Activated CD4-positive, alpha-beta T cell treated with anti-CD3 and anti-CD28 coated beads, Interleukin-2, amount 50 U/mL, for 4 hours (primary cell): ENCODE measurements around the gene BABAM1.

Source experiments
- DNase-seq, 2 experiments: peaks; one replicate each; pipeline ENCODE4 v3.0.0-alpha.2; 2020

BABAM1 gene

DNA sequence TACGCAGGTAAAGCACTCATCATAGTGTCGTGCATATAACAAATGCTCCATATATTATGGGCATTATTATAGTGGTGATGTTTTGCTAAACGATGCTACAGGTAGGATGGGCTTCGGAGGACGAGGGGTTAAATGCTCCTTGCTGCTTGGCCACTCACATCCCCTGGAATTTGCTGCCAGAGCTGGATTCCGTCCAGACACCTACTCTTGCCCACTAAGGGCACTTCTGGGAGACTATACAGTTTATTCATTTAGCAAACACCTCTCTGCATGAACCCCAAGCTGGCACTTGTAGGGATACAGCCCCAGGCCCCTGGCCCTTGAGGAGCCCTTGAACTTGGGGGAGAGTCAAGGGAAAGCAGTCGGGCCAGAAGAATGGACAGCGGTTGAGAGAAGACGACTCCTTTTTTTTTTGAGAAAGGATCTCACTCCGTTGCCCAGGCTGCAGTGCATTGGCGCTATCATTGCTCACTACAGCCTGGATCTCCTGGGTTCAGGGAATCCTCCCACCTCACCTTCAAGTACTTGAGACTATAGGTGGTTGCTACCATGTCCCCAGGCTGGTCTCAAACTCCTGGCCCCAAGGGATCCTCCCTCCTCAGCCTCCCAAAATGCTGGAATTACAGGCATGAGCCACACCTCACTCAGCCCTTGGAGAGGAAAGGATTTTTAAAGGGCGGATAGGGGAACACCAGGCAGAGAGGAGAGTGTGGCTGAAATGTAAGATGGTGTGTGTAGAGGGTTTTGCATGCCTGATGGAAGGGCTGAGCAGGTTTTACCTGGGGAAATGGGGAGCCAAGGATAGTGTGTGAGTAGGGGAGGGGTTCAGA lies 37.4 kb downstream of the BABAM1 start:
- no peak for DNase-seq

DNA sequence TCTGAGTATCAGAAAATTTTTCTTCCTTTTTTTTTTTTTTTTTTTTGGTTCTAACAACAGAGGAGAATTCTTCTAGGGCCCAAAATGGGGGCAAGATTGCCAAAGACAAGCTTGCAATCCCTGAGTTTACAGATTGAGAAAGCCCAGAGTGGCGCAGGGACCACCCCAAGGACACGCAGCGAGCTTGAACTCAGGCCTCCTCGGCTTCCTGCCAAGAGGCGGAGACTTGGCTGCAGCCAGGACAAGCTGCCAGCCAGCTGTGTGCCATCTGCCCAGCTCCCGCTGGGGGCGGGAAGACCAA lies 37.9 kb downstream of the BABAM1 start:
- DNase-seq, result no peak

DNA sequence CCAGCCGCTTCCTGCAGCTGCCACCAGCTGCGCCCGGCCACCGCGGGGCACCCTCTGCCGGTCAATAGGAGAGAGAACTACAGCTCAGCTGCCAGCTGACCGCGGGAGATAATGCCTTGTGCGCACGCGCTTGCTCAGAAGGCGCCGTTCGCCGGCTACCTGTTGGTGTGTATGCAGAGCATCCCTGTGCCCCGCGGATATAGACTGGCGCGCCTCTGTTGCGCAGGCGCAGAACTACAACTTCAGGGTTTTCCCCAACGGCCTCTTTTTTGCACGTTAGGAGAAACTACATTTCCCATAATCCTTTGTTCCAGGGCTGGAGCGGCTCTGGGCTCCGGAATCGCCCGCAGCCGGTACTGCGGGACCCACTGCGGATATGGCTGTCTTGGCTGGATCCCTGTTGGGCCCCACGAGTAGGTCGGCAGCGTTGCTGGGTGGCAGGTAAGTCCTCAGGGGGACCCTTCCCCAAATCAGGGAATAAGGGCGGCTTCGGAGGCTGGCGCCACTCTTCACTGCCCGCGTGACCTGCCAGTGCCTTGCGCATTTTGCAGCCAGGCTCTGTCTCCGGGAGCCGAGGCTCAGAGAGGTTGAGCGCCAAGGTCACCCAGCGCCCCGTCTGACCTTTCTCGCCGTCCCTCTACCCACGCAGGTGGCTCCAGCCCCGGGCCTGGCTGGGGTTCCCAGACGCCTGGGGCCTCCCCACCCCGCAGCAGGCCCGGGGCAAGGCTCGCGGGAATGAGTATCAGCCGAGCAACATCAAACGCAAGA lies 38.5 kb downstream of the BABAM1 start, which contains the start of gene MRPL34:
Gene MRPL34 (plus strand): TSS at position 356 of the 768 bp plus-strand sequence. CDS start 21 bp downstream, at position 377.
- DNase-seq, result peak; percentile 88 to 90

DNA sequence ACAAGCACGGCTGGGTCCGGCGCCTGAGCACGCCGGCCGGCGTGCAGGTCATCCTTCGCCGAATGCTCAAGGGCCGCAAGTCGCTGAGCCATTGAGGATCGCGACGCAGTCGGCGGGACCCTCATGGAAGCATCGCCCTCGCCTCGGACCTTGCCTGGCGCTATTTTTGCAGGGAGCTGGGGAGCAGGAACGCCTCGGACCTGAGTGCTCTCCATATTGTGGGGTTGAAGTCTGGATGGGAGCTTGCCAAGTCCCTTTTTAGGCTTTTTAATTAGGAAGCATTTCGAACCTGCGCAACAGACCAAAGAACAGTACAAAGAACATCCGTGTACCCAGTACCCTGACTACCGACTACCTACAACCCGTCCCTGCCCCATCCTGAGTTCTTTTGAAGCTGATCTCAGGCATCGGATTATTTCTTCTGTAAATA lies 39.1 kb downstream of the BABAM1 start:
- no peak for DNase-seq

DNA sequence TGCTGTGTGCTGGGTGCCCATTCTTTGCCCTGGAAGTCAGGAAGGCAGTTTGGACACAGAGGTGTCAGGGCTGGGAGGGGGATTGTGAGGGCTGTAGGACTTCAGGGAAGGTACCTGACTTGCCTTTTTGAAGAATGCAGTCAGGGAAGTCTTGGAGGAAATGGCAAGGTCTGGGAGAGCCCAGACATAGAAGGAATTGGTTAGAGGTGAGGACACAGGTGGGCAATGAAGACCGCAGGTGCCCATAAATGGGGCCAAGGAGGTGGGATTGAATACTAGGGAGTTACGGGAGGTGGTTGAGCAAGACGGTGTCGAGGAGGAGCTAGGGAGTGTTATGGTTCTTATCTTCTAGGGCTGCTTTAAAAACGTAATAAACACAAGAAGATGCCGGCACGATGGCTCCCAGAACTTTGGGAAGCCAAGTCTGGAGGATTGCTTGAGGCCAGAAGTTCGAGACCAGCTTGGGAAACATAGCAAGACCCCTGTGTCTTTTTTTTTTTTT lies 40.7 kb downstream of the BABAM1 start:
- no peak for DNase-seq

DNA sequence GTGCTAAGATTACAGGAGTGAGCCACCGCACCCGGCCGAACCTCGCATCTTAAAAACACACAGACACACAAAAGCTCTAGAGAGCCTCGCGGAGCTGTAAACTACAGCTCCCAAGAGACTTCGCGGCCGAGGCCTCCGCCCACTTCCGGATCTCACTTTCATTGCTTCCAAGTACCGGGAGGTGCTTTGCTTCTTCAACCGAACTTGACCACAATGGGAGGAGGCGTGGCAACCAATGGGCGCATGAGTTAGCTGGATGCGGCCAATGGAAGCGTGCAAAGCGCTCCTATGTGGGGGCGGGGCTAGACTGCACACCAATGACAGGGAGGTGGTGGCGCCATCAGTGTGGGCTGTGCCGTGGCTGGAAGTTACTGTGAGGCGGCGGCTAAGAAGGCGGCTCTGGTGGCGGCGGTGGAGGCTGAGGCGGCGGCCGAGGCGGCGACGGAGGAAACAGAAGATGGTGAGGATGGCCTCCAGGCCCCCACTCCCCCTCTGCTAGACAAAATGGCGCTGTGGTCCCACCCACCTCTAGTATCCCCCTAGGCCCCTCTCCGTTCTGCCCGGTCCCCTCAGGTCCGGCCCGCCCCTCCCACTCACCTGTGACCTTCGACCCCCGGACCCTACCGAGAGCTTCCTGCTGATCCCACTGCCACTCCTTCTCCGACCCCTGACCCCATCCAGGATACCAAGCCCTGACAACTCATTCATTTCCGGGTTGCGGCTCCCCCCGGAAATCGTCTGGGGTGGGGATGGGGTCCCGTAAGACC lies 42.1 kb downstream of the BABAM1 start, which contains the start of gene DDA1:
Gene DDA1 (plus strand): TSS at position 366 of the 767 bp plus-strand sequence. CDS start 92 bp downstream, at position 458.
- peak; percentile 99 for DNase-seq

DNA sequence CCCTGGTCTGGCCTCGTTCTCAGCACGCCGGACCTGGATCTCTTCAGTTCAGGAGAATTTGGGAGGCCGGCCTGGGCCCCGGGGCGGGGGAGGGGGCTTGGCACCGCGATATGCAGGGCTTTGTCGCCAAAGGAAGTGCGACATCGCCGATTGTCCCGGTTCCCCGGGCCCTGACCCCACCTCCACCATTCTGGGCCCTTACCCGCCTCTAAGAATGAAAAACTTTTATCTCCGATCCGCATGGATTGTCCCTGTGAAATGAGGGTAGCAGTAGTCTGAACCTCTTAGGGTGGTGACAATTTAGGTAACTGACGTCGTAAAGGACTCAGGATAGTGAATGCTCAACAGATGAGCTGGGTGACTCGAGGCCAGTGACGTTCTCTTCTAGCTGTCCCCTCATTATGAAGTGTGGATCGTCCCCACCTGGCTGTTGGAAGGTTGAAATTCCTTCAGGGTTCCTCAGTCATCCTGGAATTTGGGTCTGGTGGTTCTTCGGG lies 42.8 kb downstream of the BABAM1 start:
- no peak for DNase-seq

DNA sequence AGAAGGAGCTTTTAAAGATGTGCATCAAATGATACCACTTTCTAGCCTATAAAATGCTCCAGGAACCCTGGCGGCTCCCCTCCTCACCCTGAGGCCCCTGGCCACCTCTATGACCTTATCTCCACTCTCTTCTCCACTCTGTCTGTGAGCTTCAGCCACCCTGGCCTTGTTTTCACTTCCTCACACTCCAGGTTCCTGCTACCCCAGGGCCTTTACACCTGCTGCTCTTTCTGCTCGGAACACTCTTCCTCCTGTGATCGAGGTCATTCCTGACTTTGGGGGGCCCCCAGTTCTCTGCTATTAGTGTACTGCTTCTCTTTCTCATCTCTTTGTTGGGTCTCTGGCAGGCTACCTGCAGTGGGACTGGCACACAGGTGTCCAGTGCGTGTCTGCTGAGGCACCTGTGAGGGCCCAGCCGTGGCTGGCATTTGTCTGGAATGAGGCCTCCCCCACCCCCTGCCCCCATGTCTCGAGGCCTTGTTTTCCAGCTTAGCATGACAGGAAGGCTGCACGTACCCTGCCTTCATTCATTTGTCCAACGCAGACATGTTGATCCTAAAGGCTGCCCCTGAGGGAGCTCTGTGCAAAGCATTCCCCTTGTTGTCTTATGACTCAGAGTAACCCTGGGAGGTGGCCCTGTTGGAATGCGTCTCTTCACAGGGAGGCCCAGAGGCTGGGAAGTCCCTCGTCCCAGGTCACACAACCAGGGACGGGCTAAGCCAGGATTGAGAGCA lies 44.4 kb downstream of the BABAM1 start:
- no peak for DNase-seq

DNA sequence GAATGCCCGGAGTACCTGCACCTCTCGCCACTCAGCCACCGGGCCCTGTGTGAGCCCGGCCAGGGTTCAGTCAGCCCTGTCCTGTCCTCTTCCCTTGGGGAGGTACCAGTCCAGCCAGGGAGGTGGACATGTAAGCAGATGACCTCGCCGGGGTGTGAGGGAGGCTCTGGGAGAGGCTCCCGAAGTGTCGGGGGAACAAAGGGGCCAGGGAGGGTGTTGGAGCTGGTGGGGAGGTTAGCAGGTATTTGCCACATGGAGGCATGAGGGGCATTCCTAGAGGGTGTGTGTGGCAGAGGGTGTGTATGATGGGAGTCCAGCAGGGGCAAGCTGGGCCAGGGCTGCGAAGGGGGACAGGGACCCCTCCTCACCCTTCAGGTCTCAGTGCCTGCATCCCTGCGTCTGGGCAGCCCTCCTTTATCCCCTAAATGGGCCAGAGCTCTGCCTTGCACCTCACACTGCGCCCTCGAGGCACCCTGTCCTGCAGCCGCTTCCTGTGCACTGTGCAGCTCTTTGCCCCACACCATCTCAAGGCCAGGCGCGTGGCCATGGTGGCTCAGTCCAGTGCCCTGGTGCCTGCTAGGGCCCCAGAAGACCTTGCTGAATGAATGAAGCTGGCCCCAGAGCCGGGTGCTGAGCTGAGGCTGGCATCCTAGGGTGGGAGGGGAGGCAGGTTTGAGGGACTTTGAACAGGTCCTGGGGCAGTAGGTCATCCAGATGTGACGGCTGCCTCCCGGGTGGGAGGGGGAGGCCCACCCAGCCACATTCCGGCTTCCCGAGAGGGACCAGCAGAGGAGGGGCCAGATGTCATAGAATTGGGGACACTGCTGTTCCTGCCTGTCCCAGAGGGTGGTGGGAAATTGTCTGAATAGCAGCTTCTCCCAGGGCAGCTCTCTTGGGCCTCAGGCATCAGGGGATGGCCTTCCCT lies 45.2 kb downstream of the BABAM1 start:
- DNase-seq, result no peak

DNA sequence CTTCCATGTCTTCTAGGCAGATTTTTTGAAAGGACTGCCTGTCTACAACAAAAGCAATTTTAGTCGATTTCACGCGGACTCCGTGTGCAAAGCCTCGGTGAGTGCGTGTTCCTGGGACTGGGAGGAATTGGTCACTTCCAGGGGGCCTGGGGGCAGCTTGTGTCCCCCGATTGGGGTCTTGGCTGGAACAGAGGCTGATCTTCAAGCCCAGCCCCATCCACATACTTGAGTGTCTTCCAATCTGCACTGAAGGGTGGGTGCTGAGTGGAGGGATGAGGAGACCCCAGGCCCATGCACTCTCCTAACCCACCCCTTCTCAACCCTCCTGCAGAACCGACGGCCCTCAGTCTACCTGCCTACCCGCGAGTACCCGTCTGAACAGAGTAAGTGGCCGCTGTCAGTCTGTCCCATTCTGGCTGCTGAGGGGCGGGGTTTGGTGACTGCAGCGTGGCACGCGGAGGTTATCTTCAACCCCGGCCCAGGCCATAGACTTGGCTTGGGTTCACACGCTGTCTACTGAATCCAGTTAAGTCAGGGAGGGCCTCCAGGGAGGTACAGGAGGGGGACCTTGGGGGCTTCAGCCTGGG lies 46.9 kb downstream of the BABAM1 start:
- DNase-seq, result no peak

DNA sequence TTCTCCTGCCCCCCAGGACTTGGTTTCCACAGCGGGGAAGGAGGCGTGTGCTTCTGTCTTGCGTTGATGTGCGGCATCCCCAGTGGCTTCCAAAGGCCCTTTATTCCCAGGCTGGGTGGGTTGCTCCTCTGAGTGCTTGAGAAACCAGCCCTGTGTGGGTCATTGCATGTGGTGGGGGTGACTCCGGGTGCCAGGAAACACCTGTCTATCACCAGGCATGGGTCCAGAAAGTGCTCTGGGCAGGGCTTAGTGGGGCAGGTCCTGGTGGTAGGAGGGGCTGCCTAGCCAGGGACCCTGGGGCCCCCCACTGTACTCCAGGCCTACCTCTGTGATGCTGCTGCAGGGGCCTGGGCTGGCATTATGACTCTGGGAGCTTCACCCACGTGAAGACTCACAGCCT lies 51.7 kb downstream of the BABAM1 start:
- DNase-seq, result no peak

DNA sequence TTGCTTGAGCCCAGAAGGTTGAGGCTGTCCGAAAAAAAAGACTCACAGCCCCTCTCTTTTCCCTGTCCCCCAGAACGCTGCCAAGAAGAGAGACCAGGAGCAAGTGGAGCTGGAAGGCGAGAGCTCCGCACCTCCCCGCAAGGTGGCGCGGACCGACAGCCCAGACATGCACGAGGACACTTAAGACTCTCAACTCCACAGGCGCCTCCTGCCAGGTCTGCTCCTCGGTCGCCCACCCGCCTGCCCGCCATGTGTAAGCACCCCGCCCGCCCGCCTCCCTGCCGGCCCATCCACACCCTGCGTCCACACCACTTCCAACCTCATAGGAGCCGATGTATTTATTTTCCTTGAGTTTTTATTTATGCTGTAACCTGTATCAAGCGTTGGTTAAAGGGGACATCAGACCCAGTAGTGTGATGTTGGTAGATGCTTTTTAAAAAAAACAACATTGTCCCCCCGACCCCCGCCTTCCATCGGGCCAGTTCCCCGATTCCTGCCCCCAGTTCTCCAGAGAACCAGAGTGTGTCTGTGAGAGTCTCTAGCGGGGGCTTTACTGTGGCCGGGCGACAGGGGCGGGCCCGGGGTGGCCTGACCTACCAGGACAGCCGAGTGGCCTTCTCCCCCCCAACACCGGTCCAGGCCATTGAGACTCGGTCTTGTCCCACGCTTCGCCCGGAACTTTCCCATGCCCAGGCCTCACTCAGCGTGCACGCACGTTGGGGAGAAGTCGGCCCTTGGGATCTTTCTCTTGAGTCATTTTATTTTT lies 52.4 kb downstream of the BABAM1 start:
- no peak for DNase-seq

DNA sequence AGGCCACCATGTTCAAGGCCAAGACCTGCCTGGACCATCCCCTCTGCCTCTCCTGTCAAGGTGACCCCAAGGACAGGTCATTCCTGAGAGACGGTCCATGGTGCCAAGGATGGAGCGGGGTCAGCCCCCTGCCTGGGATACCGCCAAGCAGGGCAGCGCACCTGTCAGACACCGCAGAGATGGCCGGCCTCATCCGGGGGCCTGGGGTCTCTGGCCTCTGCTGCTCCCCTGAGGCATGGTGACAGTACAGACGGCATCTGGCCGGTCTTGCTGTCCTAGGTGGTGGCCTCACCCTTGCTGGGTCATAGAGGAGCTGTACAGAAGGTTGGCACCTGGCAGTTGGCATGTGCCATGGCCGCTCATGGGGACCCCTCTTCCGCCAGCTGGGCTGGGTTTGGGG lies 53.2 kb downstream of the BABAM1 start:
- no peak for DNase-seq

DNA sequence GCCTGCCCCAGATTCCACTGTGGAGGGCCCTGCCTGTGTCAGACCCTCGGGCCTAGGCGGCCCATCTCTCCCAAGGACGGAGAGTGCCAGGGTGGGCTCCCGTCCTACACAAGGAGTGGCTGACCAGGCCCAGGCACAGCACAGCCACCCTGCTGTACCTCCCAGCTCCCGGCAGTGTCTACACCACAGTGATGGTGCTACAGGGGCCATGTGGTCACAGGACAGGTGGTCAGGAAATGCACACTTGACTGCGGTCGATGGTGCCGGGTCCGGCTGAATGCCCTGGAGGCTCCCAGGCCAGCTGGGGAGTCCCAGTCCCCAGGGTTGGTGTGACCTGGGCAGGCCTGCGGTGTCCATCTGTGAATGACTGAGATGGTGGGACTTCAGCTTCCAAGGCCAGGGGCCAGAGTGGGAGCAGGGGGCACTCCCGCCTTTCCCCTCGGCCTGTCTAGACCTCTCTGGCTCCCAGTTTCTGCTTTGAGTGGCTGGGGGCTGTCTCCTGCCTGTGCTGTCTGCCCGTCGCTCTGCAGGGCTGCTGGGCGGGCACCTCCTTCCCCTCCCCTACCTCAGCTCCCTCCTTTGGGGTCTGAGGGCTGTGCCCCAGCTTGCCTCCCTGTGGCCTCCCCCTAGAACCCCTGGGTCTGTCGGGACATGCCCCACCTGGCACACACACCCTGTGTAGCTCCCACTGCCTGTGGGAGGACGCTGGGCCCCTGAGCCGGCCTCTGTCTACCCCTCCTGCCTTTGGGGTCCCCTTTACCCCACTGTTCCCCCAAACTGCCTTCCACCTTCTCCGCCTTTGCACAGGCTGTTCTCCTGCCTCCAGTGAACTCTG lies 54.6 kb downstream of the BABAM1 start:
- DNase-seq, result no peak

DNA sequence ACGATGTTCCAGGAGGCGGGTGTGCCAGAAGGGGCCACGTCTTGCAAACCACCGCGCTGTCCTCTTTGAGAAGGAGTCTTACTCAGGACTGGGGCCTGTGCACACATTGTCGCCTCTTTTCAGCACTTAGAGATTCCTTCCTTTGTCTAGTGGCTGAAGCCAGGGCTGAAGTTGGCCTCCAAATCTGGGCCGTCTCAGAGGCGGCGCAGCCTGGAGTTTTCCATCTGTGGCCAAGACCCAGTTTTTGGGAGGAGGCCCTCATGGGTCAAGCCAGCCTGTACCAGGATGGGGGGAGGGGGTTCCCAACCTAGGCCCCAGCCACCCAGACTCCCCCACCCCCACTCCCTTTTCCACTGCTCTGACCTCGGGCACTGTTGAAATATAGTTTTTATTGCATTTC lies 55.6 kb downstream of the BABAM1 start:
- no peak for DNase-seq

DNA sequence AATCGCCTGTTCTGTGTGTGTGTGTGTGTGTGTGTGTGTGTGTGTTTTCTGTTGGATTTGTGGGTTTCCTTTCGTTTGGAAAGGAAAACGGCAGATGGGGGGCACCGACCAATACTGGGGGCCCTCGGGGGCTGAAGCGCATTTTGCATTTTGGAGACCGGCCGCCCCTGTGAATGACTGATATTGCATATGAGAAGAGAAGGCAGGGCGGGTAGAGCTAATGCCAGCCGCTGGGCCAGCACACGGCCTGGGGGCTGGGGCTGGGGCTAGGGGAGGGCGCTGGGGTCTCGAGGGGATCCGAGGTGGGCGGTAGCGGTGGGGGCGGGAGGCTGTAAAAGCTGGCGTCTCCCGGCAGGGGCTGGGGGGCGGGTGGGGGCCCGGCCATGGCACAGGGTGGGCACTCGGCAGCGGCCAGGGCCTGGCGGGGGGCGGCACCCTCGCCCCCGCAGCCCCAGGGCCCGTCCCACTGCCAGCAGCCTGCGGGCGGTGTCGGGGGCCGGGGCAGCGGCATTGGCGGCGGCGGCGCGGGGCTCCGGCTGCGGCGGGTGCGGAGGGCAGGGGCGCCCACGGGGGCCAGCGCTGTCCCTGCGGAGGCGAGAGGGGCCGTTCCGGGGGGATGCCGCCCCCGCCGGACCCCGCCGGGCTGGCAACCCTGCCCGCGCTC lies 56.2 kb downstream of the BABAM1 start:
- no peak for DNase-seq

DNA sequence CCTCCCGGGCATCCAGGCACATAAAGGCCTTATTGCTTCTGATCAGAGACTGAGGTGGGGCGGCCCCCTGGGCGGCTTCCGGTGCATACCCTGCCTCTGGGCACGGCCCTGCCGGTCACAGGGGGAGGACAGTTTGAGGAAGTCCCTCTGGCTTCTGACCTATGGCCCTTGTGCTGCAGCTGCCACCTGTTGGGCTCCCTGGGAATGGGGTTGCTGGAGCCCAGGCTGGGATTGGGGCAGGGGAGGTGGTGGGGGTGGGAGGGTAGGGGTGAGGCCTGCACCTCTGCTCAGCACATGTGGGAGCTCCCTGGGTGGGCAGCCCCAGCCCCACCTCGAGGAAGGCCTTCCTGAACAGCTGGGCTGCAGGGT lies 56.7 kb downstream of the BABAM1 start:
- no peak for DNase-seq

DNA sequence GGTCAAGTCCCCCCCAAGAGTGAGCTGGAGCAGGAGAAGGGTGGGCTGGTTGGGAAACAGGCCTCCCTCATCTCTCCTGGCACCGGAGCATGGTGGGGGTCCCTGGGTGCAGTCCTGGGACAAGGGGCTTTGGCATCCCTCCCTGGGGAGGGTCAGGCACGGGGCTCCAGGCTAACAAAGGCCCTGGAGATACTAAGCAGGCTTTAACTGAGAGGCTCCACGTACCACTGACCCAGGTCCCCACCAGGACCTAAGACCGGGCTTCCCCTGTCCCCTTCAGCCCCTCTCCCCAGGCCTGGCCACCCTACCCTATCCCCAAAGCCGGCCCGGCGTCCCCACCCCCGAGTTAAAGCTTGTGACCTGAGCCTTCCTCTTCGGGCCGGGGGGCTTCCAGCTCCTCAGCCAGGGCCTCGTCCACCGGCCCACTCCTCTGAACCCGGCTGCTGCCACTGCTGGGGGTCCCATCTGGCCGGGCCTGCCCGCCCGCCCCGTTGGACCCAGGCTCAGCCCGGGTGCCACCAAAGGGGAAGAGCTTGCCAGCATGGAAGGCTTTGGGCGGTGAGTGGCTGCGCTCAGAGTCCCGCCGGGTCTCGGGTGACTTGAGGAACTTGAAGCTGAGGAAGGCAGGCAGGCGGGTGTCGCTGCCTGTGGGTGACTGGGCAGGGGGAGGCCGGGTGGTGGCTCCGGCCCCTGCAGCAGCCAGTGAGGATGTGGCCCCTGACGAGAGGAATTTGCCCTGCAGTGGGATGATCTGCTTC lies 57.3 kb downstream of the BABAM1 start:
- no peak for DNase-seq
